ENCODE measurements around the gene CFAP69.
"Not testable (repeated sequence)": the region's sequence is repeated elsewhere in the genome, so short reads cannot be mapped to it uniquely, and the experiment has no call there.

Gene CFAP69

DNA sequence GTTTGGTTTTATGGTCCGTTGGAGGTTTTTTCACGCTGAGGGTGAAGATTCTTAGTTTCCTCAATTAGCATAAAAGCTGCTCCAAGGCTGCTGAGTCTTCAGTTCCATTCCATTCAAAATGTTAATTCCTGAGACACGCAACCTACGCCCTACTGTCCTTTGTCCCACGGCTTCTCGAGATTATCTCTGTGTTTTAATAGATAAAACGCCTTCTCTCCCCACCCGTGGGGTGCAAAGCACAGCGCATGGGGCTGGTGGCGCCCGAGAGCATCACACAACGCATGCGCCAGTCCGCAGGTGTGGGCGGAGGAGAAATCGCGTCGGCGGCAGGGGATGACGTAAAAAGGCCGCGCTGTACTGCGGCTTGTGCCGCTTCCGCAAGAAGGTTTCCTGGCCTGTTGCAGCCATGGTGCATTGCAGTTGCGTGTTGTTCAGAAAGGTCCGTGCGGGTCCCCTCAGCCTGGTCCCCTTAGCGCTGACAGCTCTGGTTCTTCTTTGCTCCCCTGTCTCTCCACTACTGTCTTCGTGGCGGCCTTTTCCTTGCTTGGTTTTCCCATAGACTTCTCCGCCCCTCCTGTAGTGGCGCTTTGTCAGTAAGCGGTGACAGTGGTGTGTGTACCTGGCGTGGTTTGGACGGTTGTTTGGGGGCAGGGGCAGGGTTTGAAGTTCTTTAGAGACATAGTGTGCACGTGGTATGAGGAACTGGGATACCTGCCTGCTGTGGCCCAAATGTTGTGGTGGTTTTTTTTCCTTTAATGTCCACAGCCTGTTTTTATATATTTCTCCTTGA lies 101.6 kb downstream of the CFAP69 start, which contains the start of gene GTPBP10:
GTPBP10 (plus strand) TSS at position 381 of the 790 bp plus-strand sequence; CDS start at position 407, 26 bp downstream.
- Histone ChIP-seq H3K4me3 (ENCODE audit: severe bottlenecking) (peak within 1 kb of the TSS; percentile 84), H3K9me3 (ENCODE audit: severe bottlenecking) (no peaks in the 10 kb centered on the region), H3K4me1 (ENCODE audit: insufficient read depth, poor library complexity, severe bottlenecking) (peaks cover 7% of the 10 kb centered on the region), H3K27ac (ENCODE audit: poor library complexity, severe bottlenecking) (peak within 1 kb of the TSS; percentile 33), H3K27me3 (ENCODE audit: insufficient read depth, poor library complexity, severe bottlenecking) (no peaks in the 10 kb centered on the region), H3K36me3 (ENCODE audit: low read depth) (0 out of 2 replicates have a peak, but pooled peaks cover 4% of the 10 kb centered on the region)
- peak; percentile 90 for ATAC-seq (ENCODE audit: low read depth)
- TF ChIP-seq, protein P1, sequence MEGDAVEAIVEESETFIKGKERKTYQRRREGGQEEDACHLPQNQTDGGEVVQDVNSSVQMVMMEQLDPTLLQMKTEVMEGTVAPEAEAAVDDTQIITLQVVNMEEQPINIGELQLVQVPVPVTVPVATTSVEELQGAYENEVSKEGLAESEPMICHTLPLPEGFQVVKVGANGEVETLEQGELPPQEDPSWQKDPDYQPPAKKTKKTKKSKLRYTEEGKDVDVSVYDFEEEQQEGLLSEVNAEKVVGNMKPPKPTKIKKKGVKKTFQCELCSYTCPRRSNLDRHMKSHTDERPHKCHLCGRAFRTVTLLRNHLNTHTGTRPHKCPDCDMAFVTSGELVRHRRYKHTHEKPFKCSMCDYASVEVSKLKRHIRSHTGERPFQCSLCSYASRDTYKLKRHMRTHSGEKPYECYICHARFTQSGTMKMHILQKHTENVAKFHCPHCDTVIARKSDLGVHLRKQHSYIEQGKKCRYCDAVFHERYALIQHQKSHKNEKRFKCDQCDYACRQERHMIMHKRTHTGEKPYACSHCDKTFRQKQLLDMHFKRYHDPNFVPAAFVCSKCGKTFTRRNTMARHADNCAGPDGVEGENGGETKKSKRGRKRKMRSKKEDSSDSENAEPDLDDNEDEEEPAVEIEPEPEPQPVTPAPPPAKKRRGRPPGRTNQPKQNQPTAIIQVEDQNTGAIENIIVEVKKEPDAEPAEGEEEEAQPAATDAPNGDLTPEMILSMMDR (IDR thresholded peaks at IDR 0.05; ENCODE audit: poor library complexity, severe bottlenecking), result peak; percentile 87
- peak; percentile 90 for DNase-seq (ENCODE audit: low spot score)

DNA sequence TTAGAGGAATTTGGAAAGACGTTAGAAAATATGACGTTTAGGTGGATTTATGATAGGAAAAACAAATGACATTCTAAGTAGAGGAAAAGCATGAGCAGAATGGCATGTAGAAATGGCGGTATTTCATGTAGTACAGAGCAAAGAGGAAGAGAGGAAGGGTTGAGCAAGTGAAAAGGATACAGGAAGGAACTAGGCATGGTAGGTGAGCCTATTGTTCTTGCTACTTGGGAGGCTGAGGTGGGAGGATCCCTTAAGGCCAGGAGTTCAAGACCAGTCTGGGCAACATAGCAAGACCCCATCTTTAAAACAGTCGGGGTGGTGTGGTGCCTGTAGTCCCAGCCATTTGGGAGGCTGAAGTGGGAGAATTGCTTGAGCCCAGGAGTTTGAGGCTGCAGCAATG lies 102.8 kb downstream of the CFAP69 start:
- Histone ChIP-seq H3K36me3 (ENCODE audit: low read depth) (peaks cover 9% of the 10 kb centered on the region), H3K27ac (ENCODE audit: poor library complexity, severe bottlenecking) (no peak overlapping the region), H3K4me1 (ENCODE audit: insufficient read depth, poor library complexity, severe bottlenecking) (peaks cover 7% of the 10 kb centered on the region), H3K9me3 (ENCODE audit: severe bottlenecking) (no peaks in the 10 kb centered on the region), H3K27me3 (ENCODE audit: insufficient read depth, poor library complexity, severe bottlenecking) (no peaks in the 10 kb centered on the region), H3K4me3 (ENCODE audit: severe bottlenecking) (no peak overlapping the region)
- TF ChIP-seq, protein P1 (IDR thresholded peaks at IDR 0.05; ENCODE audit: poor library complexity, severe bottlenecking), result no peak
- DNase-seq (ENCODE audit: low spot score) (no peak), ATAC-seq (ENCODE audit: low read depth) (no peak)

DNA sequence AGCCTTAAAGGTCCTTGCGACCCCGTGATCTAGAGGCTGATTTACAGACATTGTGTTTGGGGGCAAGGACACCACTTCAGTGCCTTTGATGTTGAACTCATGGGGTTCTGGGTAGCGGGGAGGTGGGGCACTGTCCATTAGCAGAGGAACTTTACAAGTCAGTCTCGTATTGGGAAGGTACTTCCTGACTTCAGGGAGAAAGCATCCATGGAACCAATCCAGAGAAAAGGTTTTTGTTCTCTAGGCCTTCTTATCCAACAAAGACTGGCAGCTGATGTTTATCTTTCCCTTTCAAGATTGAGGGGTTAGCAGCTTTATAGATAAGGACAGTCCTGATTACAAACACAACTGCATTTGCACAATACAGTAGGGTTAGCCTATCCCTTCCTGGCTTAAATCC lies 104.3 kb downstream of the CFAP69 start:
- DNase-seq (ENCODE audit: low spot score), result no peak
- ATAC-seq (ENCODE audit: low read depth), result no peak
- TF ChIP-seq, protein P1 (IDR thresholded peaks at IDR 0.05; ENCODE audit: poor library complexity, severe bottlenecking), result no peak
- no peak overlapping the region for H3K4me3 ChIP-seq (ENCODE audit: severe bottlenecking)
- no peak overlapping the region for H3K27ac ChIP-seq (ENCODE audit: poor library complexity, severe bottlenecking)
- H3K4me1 ChIP-seq (ENCODE audit: insufficient read depth, poor library complexity, severe bottlenecking), result peaks cover 7% of the 10 kb centered on the region
- no peaks in the 10 kb centered on the region for H3K27me3 ChIP-seq (ENCODE audit: insufficient read depth, poor library complexity, severe bottlenecking)
- peaks cover 21% of the 10 kb centered on the region for H3K36me3 ChIP-seq (ENCODE audit: low read depth)
- no peaks in the 10 kb centered on the region for H3K9me3 ChIP-seq (ENCODE audit: severe bottlenecking)

DNA sequence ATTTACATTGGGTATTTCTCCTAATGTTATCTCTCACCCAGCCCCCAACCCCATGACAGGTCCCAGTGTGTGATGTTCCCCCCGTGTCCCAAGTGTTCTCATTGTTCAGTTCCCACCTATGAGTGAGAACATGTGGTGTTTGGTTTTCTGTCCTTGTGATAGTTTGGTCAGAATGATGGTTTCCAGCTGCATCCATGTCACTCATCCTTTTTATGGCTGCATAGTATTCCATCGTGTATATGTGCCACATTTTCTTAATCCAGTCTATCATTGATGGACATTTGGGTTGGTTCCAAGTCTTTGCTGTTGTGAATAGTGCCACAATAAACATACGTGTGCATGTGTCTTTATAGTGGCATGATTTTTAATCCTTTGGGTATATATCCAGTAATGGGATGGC lies 105.1 kb downstream of the CFAP69 start:
- not testable (repeated sequence) for DNase-seq (ENCODE audit: low spot score); H3K9me3 ChIP-seq (ENCODE audit: severe bottlenecking); H3K27ac ChIP-seq (ENCODE audit: poor library complexity, severe bottlenecking); H3K4me3 ChIP-seq (ENCODE audit: severe bottlenecking); H3K4me1 ChIP-seq (ENCODE audit: insufficient read depth, poor library complexity, severe bottlenecking); H3K27me3 ChIP-seq (ENCODE audit: insufficient read depth, poor library complexity, severe bottlenecking); ATAC-seq (ENCODE audit: low read depth)
- H3K36me3 ChIP-seq (ENCODE audit: low read depth), result peaks cover 28% of the 10 kb centered on the region

DNA sequence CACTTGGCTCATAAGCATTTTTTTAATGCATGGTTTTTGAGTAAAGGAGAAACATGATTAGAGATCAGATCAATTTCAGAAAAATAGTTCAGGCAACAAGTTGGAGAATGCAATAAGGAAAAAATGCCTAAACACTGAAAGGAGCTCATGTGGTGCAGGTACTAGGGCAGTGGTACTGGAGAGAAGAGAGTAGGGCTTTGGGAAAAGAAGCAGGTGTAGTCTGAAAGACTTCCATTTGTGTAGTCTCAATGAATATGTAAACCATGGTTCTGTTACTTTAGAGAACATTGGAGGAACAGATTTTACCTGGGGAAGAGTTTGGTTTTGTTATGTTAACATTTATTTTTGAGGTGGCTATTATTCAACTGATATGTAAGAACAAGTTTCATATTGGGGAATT lies 107.0 kb downstream of the CFAP69 start:
- TF ChIP-seq, protein P1 (IDR thresholded peaks at IDR 0.05; ENCODE audit: poor library complexity, severe bottlenecking), result no peak
- no peak for ATAC-seq (ENCODE audit: low read depth)

More for the DNA sequence above, 107.0 kb downstream of the CFAP69 start:
- Histone ChIP-seq H3K4me1 (ENCODE audit: insufficient read depth, poor library complexity, severe bottlenecking) (peaks cover 7% of the 10 kb centered on the region), H3K27ac (ENCODE audit: poor library complexity, severe bottlenecking) (no peak overlapping the region), H3K27me3 (ENCODE audit: insufficient read depth, poor library complexity, severe bottlenecking) (no peaks in the 10 kb centered on the region), H3K4me3 (ENCODE audit: severe bottlenecking) (no peak overlapping the region), H3K36me3 (ENCODE audit: low read depth) (peaks cover 46% of the 10 kb centered on the region), H3K9me3 (ENCODE audit: severe bottlenecking) (no peaks in the 10 kb centered on the region)
- no peak for DNase-seq (ENCODE audit: low spot score)
